Measurements from ENCODE around the gene GPC6. TPM values are rescaled to one million over a fixed set of nuclear protein-coding genes. Genes with fewer than 3 reads are reported as not detected.
A peak's percentile ranks its signal among the peaks of the same experiment; 100 is the strongest.
"Not testable (repeated sequence)": the region's sequence is repeated elsewhere in the genome, so short reads cannot be mapped to it uniquely, and the experiment has no call there.

The GPC6 gene
- total RNA-seq, 4 donors from 2014 or later = 2.7 to 5.7 (median 4.4) TPM

- Histone ChIP-seq H3K4me3 (no peak overlapping the region), H3K36me3 (no peaks in the 10 kb centered on the region), H3K9me3 (peaks cover 6% of the 10 kb centered on the region), H3K27me3 (no peaks in the 10 kb centered on the region), H3K27ac (no peak overlapping the region), H3K4me1 (no peaks in the 10 kb centered on the region)
- no peak for DNase-seq (ENCODE audit: low spot score in 2 of 2)
- TF ChIP-seq POLR2AphosphoS5 (IDR thresholded peaks at IDR 0.05) (no peak), EP300 (IDR thresholded peaks at IDR 0.05) (no peak), POLR2A (IDR thresholded peaks at IDR 0.05) (no peak)
- TF ChIP-seq, protein P1, sequence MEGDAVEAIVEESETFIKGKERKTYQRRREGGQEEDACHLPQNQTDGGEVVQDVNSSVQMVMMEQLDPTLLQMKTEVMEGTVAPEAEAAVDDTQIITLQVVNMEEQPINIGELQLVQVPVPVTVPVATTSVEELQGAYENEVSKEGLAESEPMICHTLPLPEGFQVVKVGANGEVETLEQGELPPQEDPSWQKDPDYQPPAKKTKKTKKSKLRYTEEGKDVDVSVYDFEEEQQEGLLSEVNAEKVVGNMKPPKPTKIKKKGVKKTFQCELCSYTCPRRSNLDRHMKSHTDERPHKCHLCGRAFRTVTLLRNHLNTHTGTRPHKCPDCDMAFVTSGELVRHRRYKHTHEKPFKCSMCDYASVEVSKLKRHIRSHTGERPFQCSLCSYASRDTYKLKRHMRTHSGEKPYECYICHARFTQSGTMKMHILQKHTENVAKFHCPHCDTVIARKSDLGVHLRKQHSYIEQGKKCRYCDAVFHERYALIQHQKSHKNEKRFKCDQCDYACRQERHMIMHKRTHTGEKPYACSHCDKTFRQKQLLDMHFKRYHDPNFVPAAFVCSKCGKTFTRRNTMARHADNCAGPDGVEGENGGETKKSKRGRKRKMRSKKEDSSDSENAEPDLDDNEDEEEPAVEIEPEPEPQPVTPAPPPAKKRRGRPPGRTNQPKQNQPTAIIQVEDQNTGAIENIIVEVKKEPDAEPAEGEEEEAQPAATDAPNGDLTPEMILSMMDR (IDR thresholded peaks at IDR 0.05) = no peak
- WGBS = 74% methylated on average over 4 of the region's 5 CpGs
Measured at GRCh38 chr13:93473441-93474270, 247.0 kb downstream of the GPC6 start.

- 46% methylated on average over 8 of the region's 8 CpGs for WGBS
- no peak for DNase-seq (ENCODE audit: low spot score in 2 of 2)
- TF ChIP-seq, protein P1 (IDR thresholded peaks at IDR 0.05) = no peak
- TF ChIP-seq POLR2AphosphoS5 (IDR thresholded peaks at IDR 0.05) (no peak), POLR2A (IDR thresholded peaks at IDR 0.05) (no peak), EP300 (IDR thresholded peaks at IDR 0.05) (no peak)
Measured at GRCh38 chr13:93476175-93476574, 249.6 kb downstream of the GPC6 start.

DNA sequence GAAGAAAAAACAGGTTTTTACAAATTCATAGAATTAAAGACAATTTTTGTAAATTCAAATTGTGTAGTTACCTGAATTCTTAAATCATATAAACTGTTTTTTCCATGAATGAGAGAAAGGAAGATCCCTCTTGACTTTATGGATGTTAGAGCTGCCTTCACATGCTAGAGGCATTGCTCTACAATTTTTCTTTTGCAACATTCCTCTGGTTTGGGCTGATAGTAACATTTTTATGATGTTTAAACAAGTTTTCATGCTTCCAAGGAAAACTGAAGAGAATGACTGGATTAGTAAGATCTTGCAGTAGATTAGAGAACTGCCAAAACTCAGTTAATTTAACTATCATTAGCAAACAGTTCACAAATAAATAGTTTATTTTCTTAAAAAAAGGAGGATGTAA lies 250.6 kb downstream of the GPC6 start:
- Histone ChIP-seq H3K4me3 (no peak overlapping the region), H3K27ac (no peak overlapping the region), H3K36me3 (no peaks in the 10 kb centered on the region), H3K9me3 (peaks cover 6% of the 10 kb centered on the region), H3K4me1 (no peaks in the 10 kb centered on the region), H3K27me3 (no peaks in the 10 kb centered on the region)
- no peak for TF ChIP-seq POLR2AphosphoS5 (IDR thresholded peaks at IDR 0.05)
- DNase-seq (ENCODE audit: low spot score in 2 of 2) = no peak

More at GRCh38 chr13:93476175-93476574, 249.6 kb downstream of the GPC6 start:
- H3K9me3 ChIP-seq = peaks cover 6% of the 10 kb centered on the region
- H3K27me3 ChIP-seq = no peaks in the 10 kb centered on the region
- H3K4me3 ChIP-seq = no peak overlapping the region
- no peaks in the 10 kb centered on the region for H3K4me1 ChIP-seq
- H3K36me3 ChIP-seq = no peaks in the 10 kb centered on the region
- no peak overlapping the region for H3K27ac ChIP-seq

DNA sequence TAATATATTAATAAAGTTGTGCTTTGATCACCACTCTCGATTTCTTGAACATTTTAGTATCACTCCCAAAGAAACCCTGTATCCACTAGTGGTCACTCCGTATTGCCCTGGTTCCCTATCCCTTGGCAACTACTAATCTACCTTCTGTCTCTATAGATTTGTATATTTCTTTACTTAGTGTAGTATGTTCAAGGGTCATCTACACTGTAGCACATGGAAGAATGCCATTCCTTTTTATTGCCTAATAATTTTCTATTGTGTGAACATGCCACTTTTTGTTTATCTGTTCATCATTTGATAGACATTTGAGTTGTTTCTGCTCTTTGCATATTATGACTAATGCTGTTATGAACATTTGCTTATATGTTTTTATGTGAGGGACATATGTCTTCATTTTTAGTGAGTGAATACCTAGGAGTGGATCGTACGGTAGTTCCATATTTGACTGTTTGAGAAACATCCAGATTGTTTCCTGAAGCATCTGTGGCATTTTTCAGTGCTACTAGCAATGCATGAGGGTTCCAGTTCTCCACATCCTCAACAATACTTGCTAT lies 254.0 kb downstream of the GPC6 start:
- Histone ChIP-seq H3K27me3 (no peaks in the 10 kb centered on the region), H3K4me3 (no peak overlapping the region), H3K4me1 (no peaks in the 10 kb centered on the region), H3K36me3 (no peaks in the 10 kb centered on the region), H3K27ac (no peak overlapping the region), H3K9me3 (no peaks in the 10 kb centered on the region)
- no peak for DNase-seq (ENCODE audit: low spot score in 2 of 2)
- TF ChIP-seq POLR2AphosphoS5 (IDR thresholded peaks at IDR 0.05) (no peak), POLR2A (IDR thresholded peaks at IDR 0.05) (no peak)
- TF ChIP-seq, protein P1 (IDR thresholded peaks at IDR 0.05) = no peak
- 93% methylated on average over 4 of the region's 4 CpGs for WGBS

DNA sequence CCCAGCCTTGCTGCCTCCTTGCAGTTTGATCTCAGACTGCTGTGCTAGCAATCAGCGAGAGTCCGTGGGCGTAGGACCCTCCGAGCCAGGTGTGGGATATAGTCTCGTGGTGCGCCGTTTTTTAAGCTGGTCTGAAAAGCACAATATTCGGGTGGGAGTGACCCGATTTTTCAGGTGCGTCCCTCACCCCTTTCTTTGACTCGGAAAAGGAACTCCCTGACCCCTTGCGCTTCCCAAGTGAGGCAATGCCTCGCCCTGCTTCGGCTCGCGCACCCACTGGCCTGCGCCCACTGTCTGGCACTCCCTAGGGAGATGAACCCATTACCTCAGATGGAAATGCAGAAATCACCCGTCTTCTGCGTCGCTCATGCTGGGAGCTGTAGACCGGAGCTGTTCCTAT lies 269.5 kb downstream of the GPC6 start:
- H3K4me1 ChIP-seq; H3K9me3 ChIP-seq; DNase-seq (ENCODE audit: low spot score in 2 of 2); H3K36me3 ChIP-seq; H3K27me3 ChIP-seq; H3K27ac ChIP-seq: not testable (repeated sequence)
- peak overlapping the region; percentile 9 for H3K4me3 ChIP-seq
- WGBS = 76% methylated on average over 18 of the region's 21 CpGs

- WGBS = 47% methylated on average over 8 of the region's 8 CpGs
- no peaks in the 10 kb centered on the region for H3K36me3 ChIP-seq
- no peak for DNase-seq (ENCODE audit: low spot score in 2 of 2)
- H3K9me3 ChIP-seq = no peaks in the 10 kb centered on the region
- no peak for TF ChIP-seq POLR2A (IDR thresholded peaks at IDR 0.05)
- TF ChIP-seq, protein P1 (IDR thresholded peaks at IDR 0.05) = no peak
- TF ChIP-seq POLR2AphosphoS5 (IDR thresholded peaks at IDR 0.05) = no peak
- TF ChIP-seq EP300 (IDR thresholded peaks at IDR 0.05) = no peak
- H3K4me1 ChIP-seq = no peaks in the 10 kb centered on the region
- H3K27ac ChIP-seq = no peak overlapping the region
- H3K4me3 ChIP-seq = no peak overlapping the region
- no peaks in the 10 kb centered on the region for H3K27me3 ChIP-seq
Measured at GRCh38 chr13:93496985-93497673, 270.5 kb downstream of the GPC6 start.

All from suprapubic skin (tissue), 4 donors.